ENCODE measurements around the gene DSEL.

GRCh38 chr18:67500522-67501205 lies 15.9 kb downstream of the DSEL start:
- TF ChIP-seq CTCF (IDR thresholded peaks at IDR 0.05 in 8 of 11, conservative IDR thresholded peaks at IDR 0.05 in 3 of 11) (no peak), POLR2A (IDR thresholded peaks at IDR 0.05) (no peak)

Measured in spleen (tissue), 7 donors.